Stomach (tissue), 4 donors: ENCODE data around the gene PTPRD.

Experiments used
- CTCF ChIP-seq, 7 experiments: fragments of 450-650 bp in 4 of 7; fragments of 200-600 bp in 3 of 7; sonication (generic) in 3 of 7; IDR thresholded peaks; one replicate each; pipeline ENCODE4 v1.5.1; 2016 to 2019; ENCODE audit warnings: antibody characterized with exemption in 7 of 7, control low read depth in 2 of 7, mild to moderate bottlenecking in 1 of 7
- EP300 ChIP-seq: sonication (generic); formaldehyde crosslinking; IDR thresholded peaks from one replicate; pipeline ENCODE4 v1.6.1; 2017; ENCODE audit warnings: antibody characterized with exemption
- POLR2A ChIP-seq, 4 donors: fragments of 450-650 bp; IDR thresholded peaks; one replicate each; pipeline ENCODE4 v1.6.1; 2016; ENCODE audit warnings: antibody characterized with exemption in 4 of 4, control low read depth in 2 of 4, mild to moderate bottlenecking in 1 of 4, moderate library complexity in 1 of 4

GRCh38 chr9:8924562-8924961 lies 1688.2 kb downstream of the PTPRD start:
- TF ChIP-seq CTCF (IDR thresholded peaks at IDR 0.05) (no peak), EP300 (no peak), POLR2A (IDR thresholded peaks at IDR 0.05) (no peak)
